Neural progenitor cell (in vitro differentiated cells): ENCODE results near the gene CTIF.

Source experiments
- CTCF ChIP-seq: fragments of 200-600 bp; sonication (generic); IDR thresholded peaks from 2 replicates; pipeline ENCODE4 v1.5.1; 2017; ENCODE audit warnings: antibody characterized with exemption, mild to moderate bottlenecking
- EZH2phosphoT487 ChIP-seq: fragments of 200-600 bp; sonication (generic); IDR thresholded peaks from 2 replicates; pipeline ENCODE4 v1.6.1; 2017; ENCODE audit warnings: antibody characterized with exemption

- TF ChIP-seq CTCF (no peak), EZH2phosphoT487 (no peak)
These were observed 228.4 kb downstream of the CTIF start for GRCh38 chr18:48767090-48767690.
